Smooth muscle cell of the brain vasculature (primary cell): ENCODE results near the gene ZG16.
"Not testable (repeated sequence)": the region's sequence is repeated elsewhere in the genome, so short reads cannot be mapped to it uniquely, and the experiment has no call there.

Experiments used
- DNase-seq: peaks from one replicate; pipeline ENCODE4 v3.0.0-alpha.2; 2012; ENCODE audit warnings: low read depth, low spot score

Gene ZG16

DNA sequence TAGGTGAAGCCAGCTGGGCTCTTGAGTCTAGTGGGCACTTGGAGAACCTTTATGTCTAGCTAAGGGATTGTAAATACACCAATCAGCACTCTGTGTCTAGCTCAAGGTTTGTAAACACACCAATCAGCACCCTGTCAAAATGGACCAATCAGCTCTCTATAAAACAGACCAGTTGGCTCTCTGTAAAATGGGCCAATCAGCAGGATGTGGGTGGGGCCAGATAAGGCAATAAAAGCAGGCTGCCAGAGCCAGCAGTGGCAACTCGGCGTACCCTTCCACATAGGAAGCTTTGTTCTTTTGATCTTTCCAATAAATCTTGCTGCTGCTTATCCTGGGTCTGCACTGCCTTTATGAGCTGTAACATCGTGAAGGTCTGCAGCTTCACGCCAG lies 29.3 kb upstream of the ZG16 start:
- not testable (repeated sequence) for DNase-seq

DNA sequence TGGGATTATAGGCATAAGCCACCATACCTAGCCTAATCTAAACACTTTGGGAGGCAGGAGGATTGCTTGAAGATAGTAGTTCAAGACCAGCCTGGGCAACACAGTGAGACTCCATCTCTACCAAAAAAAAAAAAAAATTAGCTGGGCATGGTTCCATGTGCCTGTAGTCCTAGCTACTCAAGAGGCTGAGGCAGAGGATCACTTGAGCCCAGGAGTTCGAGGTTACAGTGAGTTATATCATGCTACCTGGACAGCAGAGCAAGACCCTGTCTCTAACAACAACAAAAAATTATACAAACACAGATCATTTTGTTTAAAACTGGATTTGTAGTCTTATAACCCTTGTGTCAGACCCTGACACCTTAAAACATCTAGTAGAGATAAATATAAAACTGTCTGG lies 24.5 kb upstream of the ZG16 start:
- DNase-seq = no peak

DNA sequence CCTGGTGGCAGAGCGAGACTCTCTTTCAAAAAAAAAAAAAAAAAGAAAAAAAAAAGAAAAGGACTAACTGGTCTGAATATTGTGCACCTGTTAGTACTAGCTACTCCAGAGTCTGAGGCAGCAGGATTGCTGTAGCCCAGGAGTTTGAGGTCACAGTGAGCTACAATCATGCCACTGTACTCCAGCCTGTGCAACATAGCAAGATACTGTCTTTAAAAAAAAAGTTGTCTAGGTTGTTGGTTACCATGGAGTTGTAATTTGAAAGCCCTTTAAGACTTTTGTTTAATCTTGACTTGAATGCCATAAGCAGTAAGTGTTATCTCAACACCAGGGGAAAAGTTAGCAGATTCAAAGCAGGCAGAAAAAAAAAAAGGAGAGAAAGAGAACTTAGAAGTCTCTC lies 21.4 kb upstream of the ZG16 start:
- DNase-seq = no peak

DNA sequence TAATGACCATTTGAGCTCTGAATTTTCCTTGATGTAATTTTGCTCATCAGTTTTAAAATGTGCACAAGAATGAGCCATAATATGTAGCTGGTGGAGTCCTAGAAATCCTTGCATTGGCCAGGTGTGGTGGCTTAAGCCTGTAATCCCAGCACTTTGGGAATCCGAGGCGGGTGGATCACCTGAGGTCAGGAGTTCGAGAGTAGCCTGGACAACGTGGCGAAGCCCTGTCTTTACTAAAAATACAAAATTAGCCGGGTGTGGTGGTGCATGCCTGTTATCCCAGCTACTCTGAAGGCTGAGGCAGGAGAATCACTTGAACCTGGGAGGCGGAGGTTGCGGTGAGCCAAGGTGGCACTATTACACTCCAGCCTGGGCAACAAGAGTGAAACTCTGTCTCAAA lies 21.0 kb upstream of the ZG16 start:
- not testable (repeated sequence) for DNase-seq

DNA sequence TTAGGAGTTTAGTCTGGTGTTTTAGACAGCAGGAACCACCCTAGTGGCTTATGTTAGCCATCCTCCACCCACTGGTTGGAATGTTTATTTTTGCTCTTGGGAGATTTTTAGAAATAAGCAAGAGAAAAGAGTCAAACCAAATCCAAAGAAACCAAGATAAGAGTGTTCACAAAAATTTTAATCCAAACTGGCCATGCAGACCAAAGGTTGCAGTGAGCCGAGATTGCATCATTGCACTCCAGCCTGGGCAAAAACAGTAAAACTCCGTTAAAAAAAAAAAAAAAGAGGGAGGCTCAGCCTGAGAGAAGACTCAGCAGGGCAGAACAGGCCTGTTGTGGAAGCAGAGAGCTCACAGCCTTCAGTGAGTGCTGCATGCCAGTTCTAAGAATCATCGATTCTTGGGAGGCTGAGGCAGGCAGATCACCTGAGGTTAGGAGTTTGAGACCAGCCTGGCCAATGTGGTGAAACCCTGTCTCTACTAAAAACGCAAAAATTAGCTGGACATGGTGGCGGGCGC lies 20.0 kb upstream of the ZG16 start:
- no peak for DNase-seq

DNA sequence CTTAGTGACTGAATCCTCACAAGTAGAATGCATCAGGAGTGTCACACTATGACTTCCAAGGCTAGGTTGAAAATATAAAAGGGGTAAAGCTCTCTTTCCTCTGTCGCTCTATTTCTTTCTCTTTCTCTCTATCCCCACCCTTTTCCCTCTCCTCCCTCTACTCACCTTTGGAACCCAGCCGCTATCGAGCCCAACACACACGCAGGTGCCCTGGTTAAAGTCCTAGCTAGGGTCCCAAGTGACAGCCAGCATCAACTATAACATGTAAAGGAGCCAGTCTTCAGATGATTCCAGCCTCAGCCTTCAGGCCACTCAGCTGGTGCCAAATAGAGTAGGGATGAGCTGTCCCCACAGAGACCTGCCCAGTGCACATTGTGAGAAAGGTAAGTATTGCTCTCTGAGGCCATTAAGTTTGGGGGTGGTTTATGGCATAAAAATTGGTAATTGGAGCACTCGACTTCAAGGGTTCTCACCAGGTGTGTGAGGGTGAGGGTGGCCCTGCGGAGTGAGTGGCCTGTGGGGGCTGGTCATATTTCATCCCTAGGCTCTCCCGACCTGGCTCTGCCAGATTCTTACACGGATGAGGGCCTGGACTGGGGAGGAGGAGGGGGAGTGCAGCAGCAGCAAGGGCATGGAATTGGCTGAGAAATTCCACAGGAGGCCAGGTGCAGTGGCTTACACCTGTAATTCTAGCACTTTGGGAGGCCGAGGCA lies 17.3 kb upstream of the ZG16 start:
- DNase-seq = no peak

GRCh38 chr16:29761280-29761651 lies 16.8 kb upstream of the ZG16 start:
- DNase-seq = not testable (repeated sequence)

GRCh38 chr16:29761882-29762281 lies 16.2 kb upstream of the ZG16 start:
- DNase-seq = no peak

DNA sequence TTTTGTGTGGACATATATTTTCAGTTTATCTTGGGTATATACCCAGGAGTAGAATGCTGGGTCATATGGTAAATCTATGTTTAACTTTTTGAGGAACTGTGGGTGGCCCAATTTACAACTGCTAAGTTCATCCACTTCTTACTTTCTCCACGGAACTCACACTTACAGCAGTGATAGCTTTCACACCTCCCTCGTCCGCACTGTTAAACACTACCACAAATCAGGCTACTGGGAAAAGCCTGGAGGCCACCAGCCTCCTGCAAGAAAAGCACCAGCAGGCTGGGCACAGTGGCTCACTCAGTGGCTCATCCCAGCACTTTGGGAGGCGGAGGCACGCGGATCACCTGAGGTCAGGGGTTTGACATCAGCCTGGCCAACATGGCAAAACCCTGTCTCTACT lies 14.7 kb upstream of the ZG16 start:
- no peak for DNase-seq

- DNase-seq = no peak
These were observed 12.7 kb upstream of the ZG16 start for GRCh38 chr16:29765167-29766032.

DNA sequence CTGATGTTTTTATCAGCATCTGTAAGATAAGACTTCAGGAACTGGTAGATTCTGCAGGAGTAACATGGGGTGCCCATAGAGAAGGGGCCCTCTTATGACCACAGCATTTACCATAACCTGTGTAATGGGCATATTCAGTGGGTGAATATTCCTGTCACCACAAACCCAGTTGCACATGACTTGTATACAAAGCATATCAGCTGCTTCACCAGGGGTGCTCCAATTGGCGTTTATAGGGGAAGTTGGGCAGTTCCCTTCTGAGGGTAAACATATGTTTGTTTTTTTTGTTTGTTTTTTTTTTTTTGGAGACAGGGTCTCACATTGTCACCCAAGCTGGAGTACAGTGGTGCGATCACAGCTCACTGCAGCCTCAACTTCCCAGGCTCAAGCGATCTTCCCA lies 11.5 kb upstream of the ZG16 start:
- DNase-seq = no peak

- no peak for DNase-seq
These were observed 11.0 kb upstream of the ZG16 start for GRCh38 chr16:29767062-29767461.

- DNase-seq = no peak
These were observed 8.5 kb upstream of the ZG16 start for GRCh38 chr16:29769507-29769906.

DNA sequence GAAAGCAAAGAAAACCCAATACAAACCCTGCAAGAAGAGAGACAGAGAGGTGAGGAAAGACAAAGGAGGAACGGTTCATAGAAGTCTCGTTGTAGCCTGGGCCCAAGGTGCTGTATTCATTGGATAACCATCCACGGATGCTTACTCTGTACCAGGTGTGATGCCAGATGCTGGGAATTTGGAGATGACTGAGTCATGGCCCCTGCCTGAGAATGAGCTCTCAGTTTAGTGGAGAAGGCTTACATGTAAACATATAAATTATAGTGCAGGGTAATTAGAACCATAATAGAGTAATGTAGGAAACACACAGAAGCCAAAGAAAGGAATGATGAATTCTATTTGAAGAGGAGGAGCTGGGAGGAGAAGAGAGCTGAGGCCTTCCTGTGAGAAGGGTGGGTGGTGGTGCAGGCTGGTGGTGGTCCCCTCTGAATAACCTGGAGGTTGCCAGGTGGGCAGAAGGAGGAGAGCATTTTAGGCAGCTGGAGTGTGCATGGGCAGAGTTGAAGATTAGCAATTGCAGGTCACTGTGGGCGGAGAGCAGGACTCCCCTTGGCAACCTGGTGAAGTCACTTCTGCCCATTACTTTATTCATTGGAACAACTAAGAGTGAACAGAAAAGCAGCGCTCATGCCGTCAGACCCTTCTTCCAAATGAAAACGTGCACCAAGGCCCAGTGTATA lies 7.7 kb upstream of the ZG16 start:
- no peak for DNase-seq

DNA sequence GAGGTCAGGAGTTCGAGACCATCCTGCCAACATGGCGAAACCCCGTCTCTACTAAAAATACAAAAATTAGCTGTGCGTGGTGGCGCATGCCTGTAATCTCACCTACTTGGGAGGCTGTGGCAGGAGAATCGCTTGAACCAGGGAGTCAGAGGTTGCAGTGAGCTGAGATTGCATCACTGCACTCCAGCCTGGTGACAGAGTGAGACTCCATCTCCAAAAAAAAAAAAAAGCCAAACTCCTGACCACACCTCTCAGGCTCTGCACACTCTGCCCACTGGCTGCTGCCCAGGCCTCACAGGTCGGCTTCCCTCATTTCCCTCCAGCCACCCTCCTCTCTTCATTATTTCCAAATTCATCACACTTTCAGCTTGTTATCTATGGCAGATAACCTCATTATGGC lies 5.7 kb upstream of the ZG16 start:
- DNase-seq = not testable (repeated sequence)

DNA sequence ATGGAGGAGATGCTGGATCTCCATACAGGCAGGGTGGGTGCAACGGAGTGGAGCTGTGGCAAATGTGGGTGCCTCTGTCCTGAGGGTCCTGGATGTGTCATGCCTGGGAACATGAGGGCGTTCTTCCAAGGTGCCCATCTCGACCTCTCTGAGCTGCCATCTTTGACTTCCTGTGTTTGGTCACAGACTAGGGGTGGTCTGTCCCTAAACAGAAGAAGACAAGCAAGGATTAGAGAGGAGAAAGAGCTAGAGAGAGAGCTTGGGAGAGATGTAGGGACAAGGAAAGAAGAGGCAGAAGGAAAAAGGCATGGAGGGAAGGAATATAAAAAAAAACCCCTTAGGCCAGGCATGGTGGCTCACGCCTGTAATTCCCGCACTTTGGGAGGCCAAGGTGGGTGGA lies 3.3 kb upstream of the ZG16 start:
- DNase-seq = no peak

- no peak for DNase-seq
These were observed 2.2 kb upstream of the ZG16 start for GRCh38 chr16:29775742-29776408.

DNA sequence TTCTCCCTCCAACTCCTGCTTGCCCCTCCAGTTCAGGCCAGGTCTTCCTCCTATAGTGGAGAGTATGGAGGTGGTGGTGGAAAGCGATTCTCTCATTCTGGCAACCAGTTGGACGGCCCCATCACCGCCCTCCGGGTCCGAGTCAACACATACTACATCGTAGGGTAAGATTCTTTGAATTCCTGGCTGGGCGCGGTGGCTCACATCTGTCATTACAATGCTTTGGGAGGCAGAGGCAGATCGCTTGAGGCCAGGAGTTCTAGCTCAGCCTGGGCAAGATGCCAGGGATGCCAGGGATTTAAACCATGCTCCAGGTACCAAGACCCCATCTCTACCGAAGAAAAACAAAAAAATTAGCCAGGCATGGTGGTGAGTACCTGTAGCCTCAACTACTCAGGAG lies 1.4 kb downstream of the ZG16 start:
- DNase-seq = no peak

DNA sequence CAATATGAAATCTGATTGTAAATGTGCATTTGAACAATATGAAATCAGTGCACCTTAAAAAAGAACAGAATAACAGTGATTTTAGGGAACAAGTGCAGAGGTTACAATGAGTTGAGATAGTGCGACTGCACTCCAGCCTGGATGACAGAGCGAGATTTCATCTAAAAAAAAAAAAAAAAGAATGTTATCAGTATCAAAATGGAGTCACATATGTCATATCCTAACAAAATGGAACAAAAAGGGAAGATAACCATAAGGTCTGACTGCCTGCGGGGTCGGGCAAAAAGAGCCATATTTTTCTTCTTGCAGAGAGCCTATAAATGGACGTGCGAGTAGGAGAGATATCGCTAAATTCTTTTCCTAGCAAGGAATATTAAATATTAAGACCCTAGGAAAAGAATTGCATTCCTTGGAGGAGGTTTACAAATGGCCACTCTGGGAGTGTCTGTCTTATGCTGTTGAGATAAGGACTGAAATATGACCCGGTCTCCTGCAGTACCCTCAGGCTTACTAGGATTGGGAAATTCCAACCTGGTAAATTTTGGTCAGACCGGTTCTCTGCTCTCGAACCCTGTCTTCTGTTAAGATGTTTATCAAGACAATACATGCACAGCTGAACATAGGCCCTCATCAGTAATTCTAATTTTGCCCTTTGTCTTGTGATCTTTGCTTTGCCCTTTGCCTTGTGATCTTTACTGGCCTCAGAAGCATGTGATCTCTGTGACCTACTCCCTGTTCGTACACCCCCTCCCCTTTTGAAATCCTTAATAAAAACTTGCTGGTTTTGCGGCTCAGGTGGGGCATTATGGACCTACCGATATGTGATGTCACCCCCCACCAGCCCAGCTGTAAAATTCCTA lies 5.3 kb downstream of the ZG16 start:
- not testable (repeated sequence) for DNase-seq

DNA sequence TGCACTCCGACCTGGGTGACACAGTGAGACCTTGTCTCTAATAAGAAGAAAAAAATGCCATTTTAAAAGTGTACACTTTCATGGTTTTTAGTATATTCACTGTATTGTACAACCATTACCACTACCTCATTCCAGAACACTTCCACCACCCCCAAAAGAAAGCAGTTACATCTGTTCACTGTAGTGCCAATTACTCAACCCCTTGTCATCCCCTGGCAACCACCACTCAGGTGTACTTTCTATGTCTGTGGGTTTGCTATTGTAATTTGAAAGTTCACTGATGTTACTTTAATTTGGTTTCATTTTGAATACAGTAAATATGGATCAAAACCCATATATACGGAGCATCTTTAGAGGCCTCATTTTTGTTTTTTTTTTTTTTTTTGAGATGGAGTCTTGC lies 6.1 kb downstream of the ZG16 start:
- no peak for DNase-seq
